HEK293 (cell line): Measurements from ENCODE around the gene MON2.
A peak's percentile ranks its signal among the peaks of the same experiment; 100 is the strongest.

Experiments
- CTCF ChIA-PET: fragments of 350-600 bp; formaldehyde crosslinking; extraction: SDS; loops from one replicate; lab custom pipeline; 2021; ENCODE audit warnings: antibody characterized with exemption; lab: Yijun Ruan, JAX
- POLR2A ChIA-PET: fragments of 300-600 bp; formaldehyde crosslinking; extraction: SDS; loops from one replicate; lab custom pipeline; 2020; ENCODE audit warnings: antibody characterized with exemption, inconsistent platforms; lab: Yijun Ruan, JAX
- H3K27ac ChIP-seq: fragments of 200-500 bp; sonication (Bioruptor generic); 2 replicates; pipeline ENCODE4 v1.5.1; 2014; ENCODE audit warnings: low read depth, low read length, control low read depth, inconsistent platforms; ENCODE audit errors: extremely low read depth
- H3K36me3 ChIP-seq, 2 experiments: fragments of 200-500 bp in 1 of 2; sonication (Bioruptor generic) in 1 of 2; 1 replicate in 1 of 2; 2 replicates in 1 of 2; pipeline ENCODE4 v1.5.1; 2014 to 2017; ENCODE audit warnings: inconsistent platforms in 2 of 2, low read length in 2 of 2; ENCODE audit not compliant: control insufficient read depth in 2 of 2, insufficient read depth in 1 of 2
- H3K4me1 ChIP-seq: fragments of 200-500 bp; sonication (Bioruptor generic); 2 replicates; pipeline ENCODE4 v1.5.1; 2014; ENCODE audit warnings: mild to moderate bottlenecking, low read length, inconsistent platforms; ENCODE audit not compliant: control insufficient read depth, insufficient read depth
- H3K4me3 ChIP-seq: 2 replicates; pipeline ENCODE4 v1.5.1; 2011; ENCODE audit warnings: low read depth, mild to moderate bottlenecking, control low read depth, low read length, moderate library complexity
- H3K9me3 ChIP-seq: fragments of 200-500 bp; sonication (Bioruptor generic); 2 replicates; pipeline ENCODE4 v1.5.1; 2014; ENCODE audit warnings: low read depth, low read length, inconsistent platforms; ENCODE audit not compliant: control insufficient read depth, insufficient read depth
- BCL6B ChIP-seq: fragments of 450-650 bp; formaldehyde crosslinking; IDR thresholded peaks from 2 replicates; pipeline ENCODE4 v1.5.1; 2017; ENCODE audit warnings: missing biosample characterization, missing genetic modification characterization
- HOXC10 ChIP-seq: sonication (generic); formaldehyde crosslinking; IDR thresholded peaks from 2 replicates; pipeline ENCODE4 v1.8.1; 2023; ENCODE audit warnings: mild to moderate bottlenecking, missing genetic modification reagents
- HOXD13 ChIP-seq: sonication (generic); formaldehyde crosslinking; IDR thresholded peaks from 2 replicates; pipeline ENCODE4 v1.8.0; 2022; ENCODE audit warnings: missing genetic modification reagents, borderline replicate concordance
- KLF7 ChIP-seq: fragments of 450-650 bp; formaldehyde crosslinking; IDR thresholded peaks from 2 replicates; pipeline ENCODE4 v1.5.1; 2016; ENCODE audit warnings: missing biosample characterization, missing genetic modification characterization, borderline replicate concordance
- SP7 ChIP-seq: fragments of 450-650 bp; formaldehyde crosslinking; IDR thresholded peaks from 2 replicates; pipeline ENCODE4 v1.5.1; 2016; ENCODE audit warnings: missing biosample characterization, missing genetic modification characterization
- ZBTB17 ChIP-seq: fragments of 450-650 bp; formaldehyde crosslinking; IDR thresholded peaks from 2 replicates; pipeline ENCODE4 v1.5.1; 2016; ENCODE audit warnings: missing biosample characterization, missing genetic modification characterization
- ZNF114 ChIP-seq: fragments of 450-650 bp; formaldehyde crosslinking; IDR thresholded peaks from 2 replicates; pipeline ENCODE4 v1.5.0; 2017; ENCODE audit warnings: missing biosample characterization, missing genetic modification characterization
- ZNF133 ChIP-seq: fragments of 450-650 bp; formaldehyde crosslinking; IDR thresholded peaks from 2 replicates; pipeline ENCODE4 v1.5.1; 2016; ENCODE audit warnings: missing biosample characterization, missing genetic modification characterization
- ZNF175 ChIP-seq: fragments of 450-650 bp; formaldehyde crosslinking; IDR thresholded peaks from 2 replicates; pipeline ENCODE4 v1.5.1; 2016; ENCODE audit warnings: missing biosample characterization, missing genetic modification characterization
- ZNF202 ChIP-seq: fragments of 450-650 bp; formaldehyde crosslinking; IDR thresholded peaks from 2 replicates; pipeline ENCODE4 v1.5.1; 2016; ENCODE audit warnings: missing biosample characterization, missing genetic modification characterization, borderline replicate concordance
- ZNF221 ChIP-seq: fragments of 450-650 bp; formaldehyde crosslinking; IDR thresholded peaks from 2 replicates; pipeline ENCODE4 v1.5.1; 2017; ENCODE audit warnings: missing biosample characterization, missing genetic modification characterization, borderline replicate concordance
- ZNF335 ChIP-seq: fragments of 450-650 bp; formaldehyde crosslinking; conservative IDR thresholded peaks from 2 replicates; pipeline ENCODE4 v1.5.1; 2016; ENCODE audit warnings: missing biosample characterization, missing genetic modification characterization
- ZNF391 ChIP-seq: fragments of 450-650 bp; formaldehyde crosslinking; IDR thresholded peaks from 2 replicates; pipeline ENCODE4 v1.5.1; 2016; ENCODE audit warnings: low read depth, missing biosample characterization, missing genetic modification characterization, borderline replicate concordance
- ZNF600 ChIP-seq: fragments of 450-650 bp; formaldehyde crosslinking; IDR thresholded peaks from 2 replicates; pipeline ENCODE4 v1.5.1; 2016; ENCODE audit warnings: missing biosample characterization, missing genetic modification characterization
- ZNF830 ChIP-seq: fragments of 450-650 bp; IDR thresholded peaks from 2 replicates; pipeline ENCODE4 v1.5.0; 2018; ENCODE audit warnings: missing biosample characterization, missing genetic modification characterization, low read depth, mild to moderate bottlenecking, moderate library complexity
- TF ChIP-seq, protein P1 (sequence below): fragments of 450-650 bp; formaldehyde crosslinking; IDR thresholded peaks from 2 replicates; pipeline ENCODE4 v1.5.1; 2016; ENCODE audit warnings: missing biosample characterization, missing genetic modification characterization, low read depth
- TF ChIP-seq, protein P2 (sequence below): fragments of 450-650 bp; formaldehyde crosslinking; conservative IDR thresholded peaks from 2 replicates; pipeline ENCODE4 v1.5.1; 2016; ENCODE audit warnings: low read depth, missing biosample characterization, missing genetic modification characterization
- TF ChIP-seq, protein P3 (sequence below): fragments of 450-650 bp; formaldehyde crosslinking; IDR thresholded peaks from 2 replicates; pipeline ENCODE4 v1.5.1; 2016; ENCODE audit warnings: missing biosample characterization, missing genetic modification characterization, borderline replicate concordance

Gene MON2

DNA sequence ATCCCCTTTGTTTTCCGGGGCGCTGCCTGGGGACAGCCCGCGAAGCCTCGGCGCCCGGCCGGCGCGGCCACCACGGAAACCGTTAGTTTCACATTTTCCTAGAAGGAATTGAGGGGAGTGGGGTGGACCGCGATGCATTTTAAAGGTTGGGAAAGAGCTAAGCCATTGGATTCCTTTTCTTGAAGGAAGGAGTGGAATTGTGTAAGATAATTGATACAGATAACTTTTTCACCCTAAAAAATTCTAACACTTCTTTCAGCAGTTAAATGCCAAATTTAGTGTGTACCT lies 137.1 kb downstream of the MON2 start:
- ChIA-PET POLR2A (interaction anchor here (1.2 to 1.7 kb wide), 4 partner anchors 11 to 200 kb away, joined by 3 to 7 read pairs (median 5); no protein-coding TSS in a partner anchor), CTCF (interaction anchor here (0.6 to 2.0 kb wide), 4 partner anchors 18 to 465 kb away, joined by 3 to 9 read pairs (median 3); no protein-coding TSS in a partner anchor)
- H3K4me3 ChIP-seq: peak overlapping the region; percentile 84

GRCh38 chr12:62604373-62604772 lies 137.7 kb downstream of the MON2 start:
- H3K4me3 ChIP-seq: peak overlapping the region; percentile 84
- peaks cover 3% of the 10 kb centered on the region; the same call in 1 of the 2 replicates for H3K4me1 ChIP-seq
- ChIA-PET POLR2A (interaction anchor here (1.7 kb wide), 1 partner anchor 199 kb away, joined by 4 read pairs; no protein-coding TSS in a partner anchor), CTCF (interaction anchor here (0.6 to 2.0 kb wide), 3 partner anchors 17 to 190 kb away, joined by 3 to 9 read pairs (median 3); no protein-coding TSS in a partner anchor)
- no peak overlapping the region for H3K27ac ChIP-seq
- no peaks in the 10 kb centered on the region for H3K36me3 ChIP-seq
- no peaks in the 10 kb centered on the region for H3K9me3 ChIP-seq
- no peak for TF ChIP-seq KLF7 (tag by site-specific recombination)
- no peak for TF ChIP-seq ZNF175 (tag by site-specific recombination)
- TF ChIP-seq, protein P1, sequence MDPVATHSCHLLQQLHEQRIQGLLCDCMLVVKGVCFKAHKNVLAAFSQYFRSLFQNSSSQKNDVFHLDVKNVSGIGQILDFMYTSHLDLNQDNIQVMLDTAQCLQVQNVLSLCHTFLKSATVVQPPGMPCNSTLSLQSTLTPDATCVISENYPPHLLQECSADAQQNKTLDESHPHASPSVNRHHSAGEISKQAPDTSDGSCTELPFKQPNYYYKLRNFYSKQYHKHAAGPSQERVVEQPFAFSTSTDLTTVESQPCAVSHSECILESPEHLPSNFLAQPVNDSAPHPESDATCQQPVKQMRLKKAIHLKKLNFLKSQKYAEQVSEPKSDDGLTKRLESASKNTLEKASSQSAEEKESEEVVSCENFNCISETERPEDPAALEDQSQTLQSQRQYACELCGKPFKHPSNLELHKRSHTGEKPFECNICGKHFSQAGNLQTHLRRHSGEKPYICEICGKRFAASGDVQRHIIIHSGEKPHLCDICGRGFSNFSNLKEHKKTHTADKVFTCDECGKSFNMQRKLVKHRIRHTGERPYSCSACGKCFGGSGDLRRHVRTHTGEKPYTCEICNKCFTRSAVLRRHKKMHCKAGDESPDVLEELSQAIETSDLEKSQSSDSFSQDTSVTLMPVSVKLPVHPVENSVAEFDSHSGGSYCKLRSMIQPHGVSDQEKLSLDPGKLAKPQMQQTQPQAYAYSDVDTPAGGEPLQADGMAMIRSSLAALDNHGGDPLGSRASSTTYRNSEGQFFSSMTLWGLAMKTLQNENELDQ (tag by site-specific recombination): no peak
- TF ChIP-seq ZBTB17 (tag by site-specific recombination): no peak
- no peak for TF ChIP-seq HOXD13 (CRISPR knock-in tag)
- no peak for TF ChIP-seq BCL6B (tag by site-specific recombination)
- no peak for TF ChIP-seq ZNF600 (tag by site-specific recombination)
- no peak for TF ChIP-seq ZNF391 (tag by site-specific recombination)
- no peak for TF ChIP-seq ZNF221 (tag by site-specific recombination)
- TF ChIP-seq ZNF114 (tag by site-specific recombination): no peak
- TF ChIP-seq, protein P2, sequence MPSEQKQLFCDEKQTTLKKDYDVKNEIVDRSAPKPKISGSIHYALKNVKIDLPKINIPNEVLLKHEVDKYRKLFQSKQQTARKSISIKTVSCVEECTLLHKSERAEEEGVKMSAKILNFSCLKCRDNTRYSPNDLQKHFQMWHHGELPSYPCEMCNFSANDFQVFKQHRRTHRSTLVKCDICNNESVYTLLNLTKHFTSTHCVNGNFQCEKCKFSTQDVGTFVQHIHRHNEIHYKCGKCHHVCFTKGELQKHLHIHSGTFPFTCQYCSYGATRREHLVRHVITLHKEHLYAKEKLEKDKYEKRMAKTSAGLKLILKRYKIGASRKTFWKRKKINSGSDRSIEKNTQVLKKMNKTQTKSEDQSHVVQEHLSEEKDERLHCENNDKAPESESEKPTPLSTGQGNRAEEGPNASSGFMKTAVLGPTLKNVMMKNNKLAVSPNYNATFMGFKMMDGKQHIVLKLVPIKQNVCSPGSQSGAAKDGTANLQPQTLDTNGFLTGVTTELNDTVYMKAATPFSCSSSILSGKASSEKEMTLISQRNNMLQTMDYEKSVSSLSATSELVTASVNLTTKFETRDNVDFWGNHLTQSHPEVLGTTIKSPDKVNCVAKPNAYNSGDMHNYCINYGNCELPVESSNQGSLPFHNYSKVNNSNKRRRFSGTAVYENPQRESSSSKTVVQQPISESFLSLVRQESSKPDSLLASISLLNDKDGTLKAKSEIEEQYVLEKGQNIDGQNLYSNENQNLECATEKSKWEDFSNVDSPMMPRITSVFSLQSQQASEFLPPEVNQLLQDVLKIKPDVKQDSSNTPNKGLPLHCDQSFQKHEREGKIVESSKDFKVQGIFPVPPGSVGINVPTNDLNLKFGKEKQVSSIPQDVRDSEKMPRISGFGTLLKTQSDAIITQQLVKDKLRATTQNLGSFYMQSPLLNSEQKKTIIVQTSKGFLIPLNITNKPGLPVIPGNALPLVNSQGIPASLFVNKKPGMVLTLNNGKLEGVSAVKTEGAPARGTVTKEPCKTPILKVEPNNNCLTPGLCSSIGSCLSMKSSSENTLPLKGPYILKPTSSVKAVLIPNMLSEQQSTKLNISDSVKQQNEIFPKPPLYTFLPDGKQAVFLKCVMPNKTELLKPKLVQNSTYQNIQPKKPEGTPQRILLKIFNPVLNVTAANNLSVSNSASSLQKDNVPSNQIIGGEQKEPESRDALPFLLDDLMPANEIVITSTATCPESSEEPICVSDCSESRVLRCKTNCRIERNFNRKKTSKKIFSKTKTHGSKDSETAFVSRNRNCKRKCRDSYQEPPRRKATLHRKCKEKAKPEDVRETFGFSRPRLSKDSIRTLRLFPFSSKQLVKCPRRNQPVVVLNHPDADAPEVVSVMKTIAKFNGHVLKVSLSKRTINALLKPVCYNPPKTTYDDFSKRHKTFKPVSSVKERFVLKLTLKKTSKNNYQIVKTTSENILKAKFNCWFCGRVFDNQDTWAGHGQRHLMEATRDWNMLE: no peak
- no peak for TF ChIP-seq ZNF133
- TF ChIP-seq SP7 (tag by site-specific recombination): no peak
- TF ChIP-seq ZNF830 (tag by site-specific recombination): no peak
- no peak for TF ChIP-seq HOXC10

More for the DNA sequence above, 137.1 kb downstream of the MON2 start:
- H3K9me3 ChIP-seq: no peaks in the 10 kb centered on the region
- peaks cover 3% of the 10 kb centered on the region; the same call in 1 of the 2 replicates for H3K4me1 ChIP-seq
- no peaks in the 10 kb centered on the region for H3K36me3 ChIP-seq
- TF ChIP-seq, protein P3, sequence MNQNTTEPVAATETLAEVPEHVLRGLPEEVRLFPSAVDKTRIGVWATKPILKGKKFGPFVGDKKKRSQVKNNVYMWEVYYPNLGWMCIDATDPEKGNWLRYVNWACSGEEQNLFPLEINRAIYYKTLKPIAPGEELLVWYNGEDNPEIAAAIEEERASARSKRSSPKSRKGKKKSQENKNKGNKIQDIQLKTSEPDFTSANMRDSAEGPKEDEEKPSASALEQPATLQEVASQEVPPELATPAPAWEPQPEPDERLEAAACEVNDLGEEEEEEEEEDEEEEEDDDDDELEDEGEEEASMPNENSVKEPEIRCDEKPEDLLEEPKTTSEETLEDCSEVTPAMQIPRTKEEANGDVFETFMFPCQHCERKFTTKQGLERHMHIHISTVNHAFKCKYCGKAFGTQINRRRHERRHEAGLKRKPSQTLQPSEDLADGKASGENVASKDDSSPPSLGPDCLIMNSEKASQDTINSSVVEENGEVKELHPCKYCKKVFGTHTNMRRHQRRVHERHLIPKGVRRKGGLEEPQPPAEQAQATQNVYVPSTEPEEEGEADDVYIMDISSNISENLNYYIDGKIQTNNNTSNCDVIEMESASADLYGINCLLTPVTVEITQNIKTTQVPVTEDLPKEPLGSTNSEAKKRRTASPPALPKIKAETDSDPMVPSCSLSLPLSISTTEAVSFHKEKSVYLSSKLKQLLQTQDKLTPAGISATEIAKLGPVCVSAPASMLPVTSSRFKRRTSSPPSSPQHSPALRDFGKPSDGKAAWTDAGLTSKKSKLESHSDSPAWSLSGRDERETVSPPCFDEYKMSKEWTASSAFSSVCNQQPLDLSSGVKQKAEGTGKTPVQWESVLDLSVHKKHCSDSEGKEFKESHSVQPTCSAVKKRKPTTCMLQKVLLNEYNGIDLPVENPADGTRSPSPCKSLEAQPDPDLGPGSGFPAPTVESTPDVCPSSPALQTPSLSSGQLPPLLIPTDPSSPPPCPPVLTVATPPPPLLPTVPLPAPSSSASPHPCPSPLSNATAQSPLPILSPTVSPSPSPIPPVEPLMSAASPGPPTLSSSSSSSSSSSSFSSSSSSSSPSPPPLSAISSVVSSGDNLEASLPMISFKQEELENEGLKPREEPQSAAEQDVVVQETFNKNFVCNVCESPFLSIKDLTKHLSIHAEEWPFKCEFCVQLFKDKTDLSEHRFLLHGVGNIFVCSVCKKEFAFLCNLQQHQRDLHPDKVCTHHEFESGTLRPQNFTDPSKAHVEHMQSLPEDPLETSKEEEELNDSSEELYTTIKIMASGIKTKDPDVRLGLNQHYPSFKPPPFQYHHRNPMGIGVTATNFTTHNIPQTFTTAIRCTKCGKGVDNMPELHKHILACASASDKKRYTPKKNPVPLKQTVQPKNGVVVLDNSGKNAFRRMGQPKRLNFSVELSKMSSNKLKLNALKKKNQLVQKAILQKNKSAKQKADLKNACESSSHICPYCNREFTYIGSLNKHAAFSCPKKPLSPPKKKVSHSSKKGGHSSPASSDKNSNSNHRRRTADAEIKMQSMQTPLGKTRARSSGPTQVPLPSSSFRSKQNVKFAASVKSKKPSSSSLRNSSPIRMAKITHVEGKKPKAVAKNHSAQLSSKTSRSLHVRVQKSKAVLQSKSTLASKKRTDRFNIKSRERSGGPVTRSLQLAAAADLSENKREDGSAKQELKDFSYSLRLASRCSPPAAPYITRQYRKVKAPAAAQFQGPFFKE: no peak
- TF ChIP-seq ZNF335 (tag by site-specific recombination) (0 out of 2 replicates have a peak, but pooled peaks have one; percentile 3), ZNF202 (no peak)
- H3K27ac ChIP-seq: peak overlapping the region; percentile 92; the same call in 1 of the 2 replicates
